Panc1 (cell line): ENCODE data around the gene MRTFA. TPM values are rescaled to one million over a fixed set of nuclear protein-coding genes. Genes with fewer than 3 reads are reported as not detected.

Experiments
- ATAC-seq: fragments of 200-7000 bp; cut with Tn5 transposase; 2 replicates; pipeline ENCODE4 v1.9.1; 2020; ENCODE audit warnings: mild to moderate bottlenecking, moderate library complexity
- Bru-seq: library from RNA; stranded (reverse); fragments of 400-500 nt; gene quantifications from one replicate; lab custom pipeline; 2021; lab: Mats Ljungman, UMichigan
- BruChase-seq, 2 experiments: library from RNA; stranded (reverse); fragments of 400-500 nt; gene quantifications; one replicate each; lab custom pipeline; 2021; lab: Mats Ljungman, UMichigan
- BruUV-seq: library from RNA; stranded (reverse); fragments of 400-500 nt; replicated peaks from 2 replicates; lab custom pipeline; 2021; lab: Mats Ljungman, UMichigan
- CTCF ChIA-PET: fragments of 300-600 bp; sonication (Branson Sonifier 250); formaldehyde crosslinking; loops from one replicate; lab custom pipeline; 2022; ENCODE audit warnings: antibody characterized with exemption; lab: Charles Lee
- POLR2A ChIA-PET: fragments of 300-600 bp; sonication (Branson Sonifier 250); formaldehyde crosslinking; loops from one replicate; lab custom pipeline; 2022; ENCODE audit warnings: antibody characterized with exemption; lab: Charles Lee
- DNase-seq: peaks from one replicate; pipeline ENCODE4 v3.0.0-alpha.2; 2010; ENCODE audit warnings: low read depth, low spot score
- H3K27ac ChIP-seq: 2 replicates; pipeline ENCODE4 v1.5.1; 2011; ENCODE audit warnings: mild to moderate bottlenecking, low read length, inconsistent platforms
- H3K27me3 ChIP-seq: fragments of 200-500 bp; sonication (Bioruptor generic); 2 replicates; pipeline ENCODE4 v1.6.0; 2014; ENCODE audit warnings: low read length, inconsistent platforms; ENCODE audit not compliant: control insufficient read depth, insufficient read depth
- H3K36me3 ChIP-seq: fragments of 200-500 bp; sonication (Bioruptor generic); 2 replicates; pipeline ENCODE4 v1.5.1; 2014; ENCODE audit warnings: inconsistent platforms, mild to moderate bottlenecking, low read length, moderate library complexity; ENCODE audit not compliant: control insufficient read depth, insufficient read depth
- H3K4me1 ChIP-seq: 2 replicates; pipeline ENCODE4 v1.5.1; 2011; ENCODE audit warnings: inconsistent platforms, mild to moderate bottlenecking, low read length, moderate library complexity; ENCODE audit not compliant: control insufficient read depth, insufficient read depth
- H3K4me3 ChIP-seq, 2 experiments: 2 replicates each; pipeline ENCODE4 v1.5.1; 2011 to 2012; ENCODE audit warnings: low read depth in 2 of 2, low read length in 2 of 2, mild to moderate bottlenecking in 2 of 2, inconsistent platforms in 1 of 2, moderate library complexity in 1 of 2
- H3K9me3 ChIP-seq: fragments of 200-500 bp; sonication (Bioruptor generic); 2 replicates; pipeline ENCODE4 v1.5.1; 2014; ENCODE audit warnings: low read depth, mild to moderate bottlenecking, inconsistent platforms, low read length, moderate library complexity; ENCODE audit not compliant: control insufficient read depth, insufficient read depth
- POLR2AphosphoS5 ChIP-seq: IDR thresholded peaks from 2 replicates; pipeline ENCODE4 v1.6.1; 2012; ENCODE audit warnings: mild to moderate bottlenecking, low read depth, low read length, moderate library complexity
- REST ChIP-seq, 2 experiments: IDR thresholded peaks; 2 replicates each; pipeline ENCODE4 v1.6.1; 2011 to 2012; ENCODE audit warnings: low read depth in 2 of 2, control low read depth in 1 of 2, low read length in 1 of 2, mild to moderate bottlenecking in 1 of 2, moderate library complexity in 1 of 2; ENCODE audit not compliant: insufficient read depth in 1 of 2
- SIN3A ChIP-seq: IDR thresholded peaks from 2 replicates; pipeline ENCODE4 v1.6.1; 2012; ENCODE audit warnings: low read depth, mild to moderate bottlenecking, low read length, moderate library complexity, borderline replicate concordance; ENCODE audit not compliant: insufficient read depth
- TCF7L2 ChIP-seq: IDR thresholded peaks from 2 replicates; pipeline ENCODE4 v1.6.1; 2011; ENCODE audit warnings: mild to moderate bottlenecking, low read depth, low read length, inconsistent platforms
- in situ Hi-C: cut with HindIII; loops from 2 replicates; pipeline ENCODE4 v1.10.0; 2016; ENCODE audit warnings: low sequenced_read_pairs, low pct_unique_long_range_greater_than_20kb
- intact Hi-C: fragments of 100-400 bp; cut with micrococcal nuclease; formaldehyde crosslinking; loops from one replicate; pipeline ENCODE4 v1.10.0; 2022; ENCODE audit not compliant: unreplicated experiment
- long read RNA-seq: library from polyadenylated mRNA; unstranded; transcript quantifications from one replicate; pipeline ENCODE4 v2.0.0, GENCODE V29; 2021; ENCODE audit not compliant: unreplicated experiment
- polyA plus RNA-seq: library from polyadenylated mRNA; unstranded; fragments of >200 nt; gene quantifications from one replicate; pipeline ENCODE4 v1.2.1, GENCODE V29; 2012; ENCODE audit warnings: missing spikeins; ENCODE audit not compliant: insufficient read length
- total RNA-seq: library from RNA; stranded (reverse); gene quantifications from one replicate; pipeline ENCODE4 v1.2.1, GENCODE V29; 2021; ENCODE audit not compliant: unreplicated experiment
- TF ChIP-seq, protein P1 (sequence below): fragments of 450-650 bp; IDR thresholded peaks from 2 replicates; pipeline ENCODE4 v1.5.1; 2017; ENCODE audit warnings: mild to moderate bottlenecking

MRTFA gene
- total RNA-seq (62.1 TPM), Bru-seq, nascent RNA (percentile 88 among the genes with signal in this experiment), BruChase-seq, experiment 1, labeled RNA remaining after a 2-hour chase (percentile 75 among the genes with signal in this experiment), BruChase-seq, experiment 2, labeled RNA remaining after a 6-hour chase (percentile 77 among the genes with signal in this experiment)
- 44.0 TPM for polyA plus RNA-seq
- long read RNA-seq, partial matches to known transcripts = 12 of 39 reads
- long read RNA-seq, other reads (novel, unspliced or antisense) = 25 of 39 reads

DNA sequence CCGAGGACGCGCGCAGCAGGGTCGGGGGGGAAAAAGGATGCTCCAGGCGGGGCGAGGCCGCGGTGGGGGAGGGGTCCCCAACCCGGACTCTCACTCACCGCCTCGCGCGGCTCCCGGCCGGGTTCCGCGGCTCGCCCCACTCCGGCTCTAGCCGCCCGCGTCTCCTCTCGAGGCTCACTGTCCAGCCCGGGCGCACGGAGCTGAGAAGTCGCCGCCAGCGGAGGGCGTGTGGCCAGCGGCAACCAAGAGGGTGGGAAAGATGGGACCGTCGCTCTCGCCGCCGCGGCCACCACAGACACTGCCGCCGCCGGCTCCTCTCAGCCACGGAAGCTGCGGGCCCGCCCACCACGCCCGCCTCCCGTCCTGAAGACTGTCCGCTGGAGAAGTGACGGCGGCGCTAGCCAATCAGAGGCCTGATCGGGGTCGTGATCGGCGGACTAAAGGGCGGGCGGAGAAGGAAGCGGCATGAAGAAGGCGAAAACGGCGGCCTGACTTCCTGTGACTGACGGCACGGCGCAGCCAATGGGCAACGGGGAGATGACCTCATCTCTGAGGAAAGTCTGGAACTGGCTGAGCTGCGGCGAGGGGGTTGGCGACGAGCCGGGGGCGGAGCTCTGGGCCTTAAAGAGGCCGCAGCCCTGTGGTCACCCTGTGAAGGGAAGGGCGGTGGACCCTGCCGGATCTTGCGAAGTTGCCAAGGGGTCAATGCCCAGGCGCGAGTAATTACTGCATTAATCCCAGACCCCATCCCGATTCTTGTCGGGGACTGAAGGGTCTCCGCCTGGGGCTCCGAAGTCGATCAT is at the start of gene MRTFA:
Gene MRTFA, minus strand, starts transcription at position 340 of the 803 bp plus-strand sequence.
- CTCF ChIA-PET = interaction anchor here (0.6 kb wide), 1 partner anchor 136 kb away, joined by 3 read pairs; no protein-coding TSS in a partner anchor
- DNase-seq (peak; percentile 94), ATAC-seq (peak; percentile 96)
- H3K9me3 ChIP-seq = no peaks in the 10 kb centered on the region
- H3K27ac ChIP-seq = peak within 1 kb of the TSS; percentile 90
- H3K36me3 ChIP-seq = peaks cover 2% of the 10 kb centered on the region; the same call in 1 of the 2 replicates
- peak within 1 kb of the TSS; percentile 70 to 90 for H3K4me3 ChIP-seq
- TF ChIP-seq REST (IDR thresholded peaks at IDR 0.05; ENCODE audit: insufficient read depth in 1 of 2, low read depth in 2 of 2, low read length in 1 of 2) (no peak), POLR2AphosphoS5 (0 out of 2 replicates have a peak, but pooled peaks have one; percentile 32), TCF7L2 (peak; percentile 95), SIN3A (peak; percentile 67; the same call in 1 of the 2 replicates)
- TF ChIP-seq, protein P1, sequence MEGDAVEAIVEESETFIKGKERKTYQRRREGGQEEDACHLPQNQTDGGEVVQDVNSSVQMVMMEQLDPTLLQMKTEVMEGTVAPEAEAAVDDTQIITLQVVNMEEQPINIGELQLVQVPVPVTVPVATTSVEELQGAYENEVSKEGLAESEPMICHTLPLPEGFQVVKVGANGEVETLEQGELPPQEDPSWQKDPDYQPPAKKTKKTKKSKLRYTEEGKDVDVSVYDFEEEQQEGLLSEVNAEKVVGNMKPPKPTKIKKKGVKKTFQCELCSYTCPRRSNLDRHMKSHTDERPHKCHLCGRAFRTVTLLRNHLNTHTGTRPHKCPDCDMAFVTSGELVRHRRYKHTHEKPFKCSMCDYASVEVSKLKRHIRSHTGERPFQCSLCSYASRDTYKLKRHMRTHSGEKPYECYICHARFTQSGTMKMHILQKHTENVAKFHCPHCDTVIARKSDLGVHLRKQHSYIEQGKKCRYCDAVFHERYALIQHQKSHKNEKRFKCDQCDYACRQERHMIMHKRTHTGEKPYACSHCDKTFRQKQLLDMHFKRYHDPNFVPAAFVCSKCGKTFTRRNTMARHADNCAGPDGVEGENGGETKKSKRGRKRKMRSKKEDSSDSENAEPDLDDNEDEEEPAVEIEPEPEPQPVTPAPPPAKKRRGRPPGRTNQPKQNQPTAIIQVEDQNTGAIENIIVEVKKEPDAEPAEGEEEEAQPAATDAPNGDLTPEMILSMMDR = no peak
- in situ Hi-C loops (loop anchor here (25.0 kb wide), 1 partner anchor 99 kb away; no protein-coding TSS in a partner anchor), intact Hi-C loops (no loop called here)
- BruUV-seq = no TSS peak
- peaks cover 9% of the 10 kb centered on the region for H3K4me1 ChIP-seq
- POLR2A ChIA-PET = interaction anchor here (0.6 kb wide), 3 partner anchors 10 to 194 kb away, joined by 3 to 4 read pairs (median 4); no protein-coding TSS in a partner anchor
- H3K27me3 ChIP-seq = no peaks in the 10 kb centered on the region

DNA sequence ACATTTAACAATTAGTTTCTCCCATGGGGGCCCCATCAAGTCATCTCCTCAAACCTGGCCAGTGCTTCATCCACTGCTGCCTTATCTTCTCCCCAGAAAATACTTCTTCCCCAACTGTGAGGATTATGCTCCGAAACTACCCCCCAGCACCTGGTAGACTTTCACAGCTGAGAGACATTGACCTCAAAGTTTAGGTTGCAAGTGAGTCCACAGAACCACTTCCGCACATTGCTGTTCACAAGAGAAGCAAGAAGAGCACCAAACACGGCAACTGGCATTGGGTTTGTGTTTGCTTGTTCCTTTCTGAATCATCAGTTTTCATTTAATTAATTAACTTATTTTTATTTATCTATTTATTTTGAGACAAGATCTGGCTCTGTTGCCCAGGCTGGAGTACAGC is 48.9 kb upstream of the MRTFA start:
- no peaks in the 10 kb centered on the region for H3K9me3 ChIP-seq
- H3K4me3 ChIP-seq = no peak overlapping the region
- intact Hi-C loops (no loop called here), in situ Hi-C loops (no loop called here)
- DNase-seq (no peak), ATAC-seq (no peak)
- BruUV-seq = no TSS peak
- peaks cover 10% of the 10 kb centered on the region for H3K4me1 ChIP-seq
- ChIA-PET POLR2A (no interaction called here), CTCF (no interaction called here)
- no peak overlapping the region; the same call in 1 of the 2 replicates for H3K27ac ChIP-seq
- no peaks in the 10 kb centered on the region for H3K36me3 ChIP-seq
- no peaks in the 10 kb centered on the region for H3K27me3 ChIP-seq
- TF ChIP-seq, protein P1 = no peak
- TF ChIP-seq POLR2AphosphoS5 (no peak), SIN3A (no peak), REST (IDR thresholded peaks at IDR 0.05; ENCODE audit: insufficient read depth in 1 of 2, low read depth in 2 of 2, low read length in 1 of 2) (no peak), TCF7L2 (no peak)
